Measurements from ENCODE around the gene PGBD5.
A peak's percentile ranks its signal among the peaks of the same experiment; 100 is the strongest.

The PGBD5 gene

DNA sequence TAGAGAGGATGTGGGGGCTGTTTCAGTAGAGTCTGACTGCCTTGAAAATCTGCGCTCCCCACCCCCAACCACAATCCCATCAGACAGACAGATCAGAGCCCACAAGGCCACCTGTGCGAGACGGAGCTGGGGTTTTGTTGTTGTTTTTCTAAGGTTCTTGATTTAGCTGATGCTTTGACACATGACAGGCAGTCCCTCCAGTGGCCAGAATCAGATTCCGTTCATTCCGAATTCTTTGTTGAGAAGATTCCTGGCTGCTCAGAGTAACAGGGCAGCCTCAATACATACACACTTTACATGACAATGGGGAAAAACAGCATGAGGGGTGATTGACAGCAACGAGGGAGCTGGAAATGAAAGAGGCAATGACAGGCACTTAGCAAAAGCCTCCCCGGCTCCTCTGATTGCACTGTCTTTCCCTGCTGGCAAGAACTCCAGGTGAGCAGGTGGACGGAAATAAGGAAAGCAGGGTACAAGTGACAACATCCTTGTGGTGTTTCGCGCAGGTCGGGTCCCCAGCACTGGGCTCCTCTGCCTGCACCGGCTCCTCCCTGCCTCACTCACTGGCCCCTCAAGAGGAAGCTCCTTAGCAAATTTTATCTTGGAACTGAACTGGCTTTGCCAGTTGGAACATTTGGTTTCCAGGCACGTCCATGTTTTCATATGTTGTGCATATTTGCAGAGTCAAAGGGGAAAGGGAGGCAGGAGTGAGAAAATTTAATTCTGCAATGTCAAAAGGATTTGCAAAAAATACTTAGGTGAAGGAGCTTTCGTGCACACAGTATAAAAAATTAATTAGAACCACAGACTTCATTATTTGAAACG, 148.7 kb downstream of the PGBD5 start:
- no peak for DNase-seq

GRCh38 chr1:230276401-230276800, 149.7 kb downstream of the PGBD5 start:
- DNase-seq = no peak

DNA sequence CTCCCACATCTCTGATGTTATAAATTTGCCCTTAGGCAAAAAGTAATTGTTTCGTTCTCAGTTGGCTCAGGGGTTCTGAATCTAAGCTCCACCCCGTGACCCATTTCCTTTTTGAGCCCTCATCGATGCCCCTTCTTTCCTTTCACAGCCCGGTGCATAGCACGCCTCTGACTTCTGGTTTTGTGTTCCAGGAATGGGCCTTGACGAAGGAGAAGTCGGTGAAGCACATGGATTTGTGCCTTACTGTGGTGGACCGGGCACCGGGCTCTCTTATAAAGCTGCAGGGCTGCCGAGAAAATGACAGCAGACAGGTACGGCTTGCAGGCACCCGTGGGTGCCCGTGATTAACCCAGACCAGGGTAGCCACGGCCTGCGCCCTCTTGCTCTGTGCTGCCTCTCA, 151.9 kb downstream of the PGBD5 start:
- DNase-seq = no peak

DNA sequence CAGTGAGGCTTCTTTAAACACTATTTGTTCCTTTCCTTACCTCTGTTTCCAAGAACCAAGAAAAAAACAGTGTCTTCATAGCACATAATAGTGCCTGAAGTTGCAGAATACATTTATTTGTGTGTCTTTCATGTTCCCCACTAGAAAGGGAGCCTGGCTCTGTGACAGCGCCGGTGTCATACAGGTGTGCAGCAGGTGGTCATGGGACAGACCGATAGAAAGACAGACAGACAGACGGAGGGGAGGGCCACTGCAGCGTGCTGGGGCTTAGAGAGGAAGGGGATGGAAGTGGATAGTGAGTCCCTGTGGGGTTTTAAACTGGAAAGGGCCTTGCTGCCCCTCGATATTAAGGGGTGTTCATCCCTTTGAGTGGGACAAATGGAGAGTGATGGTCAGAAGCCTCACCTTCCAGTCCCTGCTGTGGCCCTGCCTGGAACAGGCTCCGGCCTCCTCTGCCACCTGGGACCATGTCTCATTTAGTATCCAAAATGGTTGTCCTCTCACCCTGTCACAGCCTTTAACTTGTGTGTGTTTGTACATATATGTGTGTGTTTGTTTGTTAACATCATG, 152.9 kb downstream of the PGBD5 start:
- DNase-seq = no peak

GRCh38 chr1:230272557-230272956, 153.6 kb downstream of the PGBD5 start:
- no peak for DNase-seq

- no peak for DNase-seq
Measured at GRCh38 chr1:230271300-230272035, 154.7 kb downstream of the PGBD5 start.

DNA sequence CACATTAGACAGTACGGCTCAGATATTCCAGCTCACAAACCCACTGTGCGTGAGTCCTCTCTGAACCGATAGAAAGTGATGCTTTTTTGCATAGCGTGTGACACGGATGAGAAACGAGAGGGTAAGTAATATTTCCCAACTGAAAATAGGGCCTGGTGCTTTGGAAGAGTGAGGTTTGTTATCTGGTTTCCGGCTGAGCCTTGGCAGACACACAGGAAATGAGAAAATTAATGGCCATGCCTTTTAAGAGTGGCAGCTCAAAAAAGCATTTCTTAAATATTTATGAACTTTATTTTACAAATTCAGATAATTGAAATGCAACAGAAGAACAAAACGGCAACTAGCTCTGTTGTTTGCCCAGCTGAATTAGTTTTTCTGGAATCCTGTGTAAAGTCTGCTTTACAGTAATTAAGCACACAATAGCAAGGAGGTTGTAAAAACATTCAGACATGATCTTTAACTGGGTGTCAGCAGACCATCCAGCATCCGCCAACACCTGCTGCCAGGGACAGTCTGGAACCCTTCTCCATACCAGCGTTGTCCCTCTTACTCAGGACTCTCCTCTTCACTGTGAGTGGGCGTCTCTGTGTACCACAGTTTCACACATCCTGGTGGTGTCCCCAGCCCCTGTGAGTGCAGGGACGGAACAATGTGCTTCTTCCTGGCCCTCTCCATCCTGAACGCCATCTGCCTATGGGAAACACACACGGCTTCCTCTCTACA, 155.4 kb downstream of the PGBD5 start:
- no peak for DNase-seq

- no peak for DNase-seq
Measured at GRCh38 chr1:230270185-230270558, 156.0 kb downstream of the PGBD5 start.

- peak; percentile 58 for DNase-seq
Measured at GRCh38 chr1:230268371-230269170, 157.6 kb downstream of the PGBD5 start.

DNA sequence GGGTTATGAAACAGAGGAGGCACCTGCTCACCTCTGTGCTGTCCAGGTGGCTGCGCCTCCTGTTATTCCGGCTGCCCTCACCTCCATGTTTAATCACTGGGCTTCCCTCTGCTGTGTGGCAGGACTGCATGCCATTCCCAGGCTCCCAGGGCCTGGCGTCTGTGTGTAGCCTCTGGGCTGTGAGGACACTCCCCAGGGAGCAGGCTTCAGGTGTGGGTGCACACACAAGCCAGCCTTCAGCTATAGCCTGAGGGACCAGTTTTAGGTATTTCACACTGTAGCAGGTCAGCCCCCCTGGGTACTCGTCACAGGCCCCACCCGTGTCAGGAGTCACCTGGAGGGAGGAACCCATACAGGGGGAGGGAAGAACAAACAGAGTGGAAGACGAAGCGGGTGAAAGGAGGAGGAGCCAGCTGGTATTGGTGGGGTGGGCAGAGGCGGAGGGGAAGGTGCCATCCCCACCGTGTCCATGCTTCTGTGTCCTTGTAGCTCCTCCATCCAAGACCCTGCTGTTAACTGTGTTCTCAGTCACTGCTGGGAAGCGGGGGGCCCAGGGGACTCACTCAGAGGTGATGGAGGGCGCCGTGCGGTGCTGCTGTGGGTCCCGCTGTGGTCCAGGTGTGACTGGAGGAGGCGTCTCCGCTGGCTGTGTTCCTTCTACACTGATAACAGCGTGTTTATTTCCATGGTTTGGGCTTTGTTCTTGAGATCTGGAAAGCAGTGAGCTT, 158.6 kb downstream of the PGBD5 start:
- no peak for DNase-seq

DNA sequence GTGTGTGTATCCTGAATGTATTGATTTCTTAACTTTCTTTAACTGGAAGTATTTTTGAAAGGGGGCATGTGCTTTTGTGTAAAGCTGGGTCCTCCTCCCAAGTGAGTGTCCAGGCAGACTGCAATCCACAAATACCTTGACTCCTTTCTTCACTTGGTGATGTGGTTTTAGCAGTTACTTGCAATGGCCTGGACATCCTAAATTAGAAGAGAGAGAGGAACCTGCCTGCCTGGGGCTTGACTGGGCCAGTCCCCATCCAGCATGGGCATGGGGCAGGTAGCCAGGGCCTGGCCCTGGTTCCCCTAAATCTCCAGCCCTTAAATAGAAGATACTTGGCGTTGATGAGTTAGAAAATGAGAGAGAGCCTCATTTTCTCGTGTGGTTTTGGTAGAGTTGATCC, 159.7 kb downstream of the PGBD5 start:
- DNase-seq = no peak

DNA sequence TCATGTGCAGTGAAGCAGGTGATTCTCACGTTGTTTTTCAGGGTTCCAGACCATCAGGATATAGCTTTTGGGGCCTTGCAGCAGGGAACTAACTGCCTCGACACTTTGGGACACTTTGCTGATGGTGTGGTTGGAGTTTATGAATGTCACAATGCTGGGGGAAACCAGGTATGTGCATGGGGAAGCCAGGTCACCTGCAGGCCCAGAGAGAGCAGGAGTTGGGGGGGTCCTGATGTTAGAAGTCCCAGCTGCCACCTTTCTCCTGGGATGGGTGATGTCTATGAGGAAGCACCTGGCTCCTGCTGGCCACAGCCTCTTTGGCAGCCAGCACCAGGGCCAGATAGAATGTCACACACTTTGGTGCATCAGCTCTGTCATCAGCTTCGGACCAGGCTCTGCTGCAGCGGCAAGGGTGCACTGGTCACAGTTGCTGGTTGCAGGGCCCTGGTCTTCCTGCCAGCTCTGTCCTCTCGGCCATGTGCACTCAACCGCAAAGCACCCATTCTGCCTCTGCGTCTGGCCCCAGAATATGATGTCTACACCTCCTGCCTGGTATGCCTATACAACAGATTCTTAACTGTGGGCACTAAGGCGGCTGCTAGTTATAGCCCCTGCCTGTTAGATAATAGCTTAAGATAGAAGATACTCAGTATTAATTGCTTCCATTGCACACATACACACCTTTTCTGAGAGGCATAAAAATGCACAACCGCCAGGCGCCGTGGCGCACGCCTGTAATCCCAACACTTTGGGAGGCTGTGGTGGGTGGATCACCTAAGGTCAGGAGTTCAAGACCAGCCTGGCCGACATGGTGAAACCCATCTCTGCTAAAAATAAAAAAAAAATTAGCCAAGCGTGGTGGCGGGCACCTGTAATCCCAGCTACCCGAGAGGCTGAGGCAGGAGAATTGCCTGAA, 160.7 kb downstream of the PGBD5 start:
- no peak for DNase-seq
